ENCODE measurements around the gene CRYBA1.

Gene CRYBA1

DNA sequence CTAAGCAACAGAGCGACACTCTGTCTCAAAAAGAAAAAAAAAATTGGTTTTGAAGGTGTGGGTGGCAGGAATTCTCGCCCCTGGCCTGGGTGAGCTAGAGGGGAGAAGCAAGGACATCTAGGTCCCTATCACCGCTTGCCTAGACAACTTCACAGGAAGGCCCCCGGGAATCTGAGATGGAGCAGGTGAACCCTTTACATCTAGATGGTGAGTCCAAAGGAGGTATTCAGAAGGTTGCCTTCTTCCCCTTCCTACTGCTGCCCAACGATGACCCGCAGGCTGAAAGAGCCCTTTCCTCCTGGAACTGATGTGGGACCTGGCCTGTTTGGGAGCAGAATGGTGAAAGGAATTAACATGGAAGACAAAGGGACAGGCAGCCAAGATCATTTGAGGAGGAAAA is 1.3 kb upstream of the CRYBA1 start:
- no peaks in the 10 kb centered on the region for H4K20me1 ChIP-seq (ENCODE audit: insufficient read depth, low read length)
- TF ChIP-seq, protein P1, sequence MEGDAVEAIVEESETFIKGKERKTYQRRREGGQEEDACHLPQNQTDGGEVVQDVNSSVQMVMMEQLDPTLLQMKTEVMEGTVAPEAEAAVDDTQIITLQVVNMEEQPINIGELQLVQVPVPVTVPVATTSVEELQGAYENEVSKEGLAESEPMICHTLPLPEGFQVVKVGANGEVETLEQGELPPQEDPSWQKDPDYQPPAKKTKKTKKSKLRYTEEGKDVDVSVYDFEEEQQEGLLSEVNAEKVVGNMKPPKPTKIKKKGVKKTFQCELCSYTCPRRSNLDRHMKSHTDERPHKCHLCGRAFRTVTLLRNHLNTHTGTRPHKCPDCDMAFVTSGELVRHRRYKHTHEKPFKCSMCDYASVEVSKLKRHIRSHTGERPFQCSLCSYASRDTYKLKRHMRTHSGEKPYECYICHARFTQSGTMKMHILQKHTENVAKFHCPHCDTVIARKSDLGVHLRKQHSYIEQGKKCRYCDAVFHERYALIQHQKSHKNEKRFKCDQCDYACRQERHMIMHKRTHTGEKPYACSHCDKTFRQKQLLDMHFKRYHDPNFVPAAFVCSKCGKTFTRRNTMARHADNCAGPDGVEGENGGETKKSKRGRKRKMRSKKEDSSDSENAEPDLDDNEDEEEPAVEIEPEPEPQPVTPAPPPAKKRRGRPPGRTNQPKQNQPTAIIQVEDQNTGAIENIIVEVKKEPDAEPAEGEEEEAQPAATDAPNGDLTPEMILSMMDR (IDR thresholded peaks at IDR 0.05; ENCODE audit: low read depth, low read length) = no peak
- TF ChIP-seq EZH2phosphoT487 (IDR thresholded peaks at IDR 0.05; ENCODE audit: low read depth) = no peak
- H3K79me2 ChIP-seq (ENCODE audit: low read length) = no peaks in the 10 kb centered on the region
- no peaks in the 10 kb centered on the region for H3K27me3 ChIP-seq (ENCODE audit: low read depth, low read length)
- H3K9me3 ChIP-seq (ENCODE audit: insufficient read depth, low read length) = no peaks in the 10 kb centered on the region
- no peak overlapping the region for H3K4me2 ChIP-seq (ENCODE audit: low read length)
- peaks cover 17% of the 10 kb centered on the region for H3K4me1 ChIP-seq (ENCODE audit: low read length)
- H2AFZ ChIP-seq (ENCODE audit: low read depth, low read length) = no peak overlapping the region
- no peaks in the 10 kb centered on the region for H3K36me3 ChIP-seq (replicated peaks; ENCODE audit: low read depth, low read length)
- H3K27ac ChIP-seq (ENCODE audit: low read length) = no peak overlapping the region
- no peak overlapping the region for H3K4me3 ChIP-seq (ENCODE audit: low read length)
- no peak overlapping the region for H3K9ac ChIP-seq (ENCODE audit: low read length)

DNA sequence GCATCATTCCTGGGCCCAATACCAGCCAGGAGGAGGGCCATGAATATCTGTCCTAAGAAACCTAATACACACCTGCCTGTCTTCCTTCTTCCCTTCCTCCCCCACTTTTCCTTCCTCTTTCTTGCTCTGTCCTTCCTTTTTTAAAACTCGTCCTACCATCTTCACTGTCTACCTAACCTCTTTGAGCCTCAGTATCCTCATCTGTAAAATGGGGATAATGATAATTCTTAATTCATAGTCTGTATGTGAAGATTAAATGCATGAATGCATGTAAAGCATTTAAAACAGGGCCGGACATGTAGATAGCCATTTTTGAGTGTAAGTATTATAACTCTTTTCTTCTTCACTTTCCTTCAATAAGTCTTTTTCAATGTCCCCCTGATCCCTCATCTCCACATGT is 560 bp downstream of the CRYBA1 start:
- Histone ChIP-seq H3K4me1 (ENCODE audit: low read length) (peaks cover 6% of the 10 kb centered on the region; the same call in 1 of the 2 replicates), H3K27ac (ENCODE audit: low read length) (no peak overlapping the region), H2AFZ (ENCODE audit: low read depth, low read length) (no peak overlapping the region), H3K36me3 (replicated peaks; ENCODE audit: low read depth, low read length) (no peaks in the 10 kb centered on the region), H3K9me3 (ENCODE audit: insufficient read depth, low read length) (no peaks in the 10 kb centered on the region), H3K4me3 (ENCODE audit: low read length) (no peak overlapping the region), H3K4me2 (ENCODE audit: low read length) (no peak overlapping the region), H3K9ac (ENCODE audit: low read length) (no peak overlapping the region), H4K20me1 (ENCODE audit: insufficient read depth, low read length) (no peaks in the 10 kb centered on the region), H3K27me3 (ENCODE audit: low read depth, low read length) (no peaks in the 10 kb centered on the region), H3K79me2 (ENCODE audit: low read length) (no peaks in the 10 kb centered on the region)
- TF ChIP-seq, protein P1 (IDR thresholded peaks at IDR 0.05; ENCODE audit: low read depth, low read length) = no peak
- no peak for TF ChIP-seq EZH2phosphoT487 (IDR thresholded peaks at IDR 0.05; ENCODE audit: low read depth)

DNA sequence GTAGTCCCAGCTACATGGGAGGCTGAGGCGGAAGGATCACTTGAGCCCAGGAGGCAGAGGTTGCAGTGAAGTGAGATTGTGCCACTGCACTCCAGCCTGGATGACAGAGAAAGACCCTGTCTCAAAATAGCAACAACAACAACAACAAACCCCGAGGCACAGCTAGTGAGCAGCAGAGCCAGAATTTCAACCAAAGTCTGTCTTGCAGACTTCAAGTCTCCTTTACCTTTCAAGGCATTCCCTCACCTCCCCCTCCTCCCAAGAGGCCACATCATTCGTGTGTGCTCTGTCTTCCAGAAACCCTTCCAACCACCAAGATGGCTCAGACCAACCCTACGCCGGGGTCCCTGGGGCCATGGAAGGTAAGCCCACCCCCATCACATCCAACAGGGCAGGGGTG is 2.2 kb downstream of the CRYBA1 start:
- Histone ChIP-seq H3K4me2 (ENCODE audit: low read length) (no peak overlapping the region), H2AFZ (ENCODE audit: low read depth, low read length) (no peak overlapping the region), H3K27ac (ENCODE audit: low read length) (no peak overlapping the region), H3K9ac (ENCODE audit: low read length) (no peak overlapping the region), H3K36me3 (replicated peaks; ENCODE audit: low read depth, low read length) (peaks cover under 1% of the 10 kb centered on the region), H4K20me1 (ENCODE audit: insufficient read depth, low read length) (no peaks in the 10 kb centered on the region; the same call in 1 of the 2 replicates), H3K79me2 (ENCODE audit: low read length) (no peaks in the 10 kb centered on the region), H3K4me1 (ENCODE audit: low read length) (peaks cover 6% of the 10 kb centered on the region; the same call in 1 of the 2 replicates), H3K9me3 (ENCODE audit: insufficient read depth, low read length) (no peaks in the 10 kb centered on the region), H3K27me3 (ENCODE audit: low read depth, low read length) (no peaks in the 10 kb centered on the region), H3K4me3 (ENCODE audit: low read length) (no peak overlapping the region)
- TF ChIP-seq, protein P1 (IDR thresholded peaks at IDR 0.05; ENCODE audit: low read depth, low read length) = no peak
- TF ChIP-seq EZH2phosphoT487 (IDR thresholded peaks at IDR 0.05; ENCODE audit: low read depth) = no peak

DNA sequence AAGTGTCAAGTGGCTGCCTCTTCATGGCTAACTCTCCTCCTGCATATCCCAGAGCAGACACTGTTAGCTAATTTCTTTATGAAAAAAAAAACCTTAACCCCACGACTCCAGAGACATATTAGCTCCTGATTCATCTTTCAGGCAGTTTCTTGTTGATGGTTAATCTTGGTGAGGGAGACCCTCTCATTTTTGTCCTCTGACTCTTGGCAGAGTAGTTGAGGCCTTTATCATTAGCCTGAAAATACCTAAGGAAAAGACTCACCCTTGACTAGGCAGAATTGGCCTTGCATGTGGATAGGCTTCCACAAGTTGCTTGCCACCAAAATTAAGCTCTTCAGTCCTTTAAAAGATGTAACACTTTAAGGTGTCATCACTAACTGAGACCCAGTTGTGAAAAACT is 4.0 kb downstream of the CRYBA1 start:
- Histone ChIP-seq H3K36me3 (replicated peaks; ENCODE audit: low read depth, low read length) (peaks cover 10% of the 10 kb centered on the region), H3K9ac (ENCODE audit: low read length) (no peak overlapping the region), H3K4me1 (ENCODE audit: low read length) (peaks cover 6% of the 10 kb centered on the region; the same call in 1 of the 2 replicates), H3K79me2 (ENCODE audit: low read length) (no peaks in the 10 kb centered on the region), H3K27me3 (ENCODE audit: low read depth, low read length) (no peaks in the 10 kb centered on the region), H3K9me3 (ENCODE audit: insufficient read depth, low read length) (no peaks in the 10 kb centered on the region), H3K4me2 (ENCODE audit: low read length) (no peak overlapping the region), H3K27ac (ENCODE audit: low read length) (no peak overlapping the region), H4K20me1 (ENCODE audit: insufficient read depth, low read length) (peaks cover 5% of the 10 kb centered on the region; the same call in 1 of the 2 replicates), H2AFZ (ENCODE audit: low read depth, low read length) (no peak overlapping the region), H3K4me3 (ENCODE audit: low read length) (no peak overlapping the region)
- TF ChIP-seq, protein P1 (IDR thresholded peaks at IDR 0.05; ENCODE audit: low read depth, low read length) = no peak
- TF ChIP-seq EZH2phosphoT487 (IDR thresholded peaks at IDR 0.05; ENCODE audit: low read depth) = no peak

Measured in OCI-LY3 (cell line).